Nephron progenitor cell (in vitro differentiated cells): ENCODE data around the gene CCDC124.

Experiments used
- DNase-seq: peaks from one replicate; pipeline ENCODE4 v3.0.0; 2021
- H3K27ac Mint-ChIP-seq: 2 replicates; pipeline ENCODE4 v1.8.0; 2021; ENCODE audit warnings: mild to moderate bottlenecking, moderate library complexity, mixed read lengths
- H3K27me3 Mint-ChIP-seq: 2 replicates; pipeline ENCODE4 v1.8.0; 2021; ENCODE audit warnings: mild to moderate bottlenecking, low read depth, mixed read lengths; ENCODE audit not compliant: poor library complexity
- H3K36me3 Mint-ChIP-seq: 2 replicates; pipeline ENCODE4 v1.8.0; 2021; ENCODE audit warnings: low read depth, mixed read lengths
- H3K4me1 Mint-ChIP-seq: 2 replicates; pipeline ENCODE4 v1.8.0; 2021; ENCODE audit warnings: mixed read lengths
- H3K4me3 Mint-ChIP-seq: 2 replicates; pipeline ENCODE4 v1.8.0; 2021; ENCODE audit warnings: mild to moderate bottlenecking, moderate library complexity, mixed read lengths
- H3K9me3 Mint-ChIP-seq: 2 replicates; pipeline ENCODE4 v1.8.0; 2021; ENCODE audit warnings: mild to moderate bottlenecking, moderate library complexity, mixed read lengths
- TF ChIP-seq, protein P1 (sequence below): fragments of 200-600 bp; sonication (generic); IDR thresholded peaks from 2 replicates; pipeline ENCODE4 v1.5.0; 2021; ENCODE audit warnings: antibody characterized with exemption

Gene CCDC124

DNA sequence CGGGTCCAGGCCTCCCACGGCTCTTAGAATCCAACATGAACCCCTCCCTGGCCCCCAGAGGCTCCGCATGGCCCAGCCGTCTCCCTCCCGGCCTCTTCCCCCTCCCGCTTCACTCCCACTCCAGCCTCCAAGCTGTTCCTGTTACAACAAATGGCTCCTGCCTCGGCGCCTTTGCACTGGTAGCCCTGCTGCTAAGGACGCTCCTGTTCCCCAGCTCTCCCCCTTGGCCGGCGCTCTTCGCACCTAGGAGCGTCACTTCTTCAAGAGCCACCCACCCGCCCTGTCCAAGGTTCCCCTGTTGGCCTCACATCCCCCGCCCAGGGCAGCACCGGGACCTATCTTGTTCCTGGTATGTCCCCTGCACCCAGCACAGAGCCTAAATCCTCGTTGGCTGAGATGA lies 9.4 kb downstream of the CCDC124 start:
- Mint-ChIP-seq H3K4me3 (no peak overlapping the region), H3K27ac (no peak overlapping the region), H3K9me3 (no peaks in the 10 kb centered on the region), H3K4me1 (peaks cover 31% of the 10 kb centered on the region), H3K27me3 (no peaks in the 10 kb centered on the region), H3K36me3 (peaks cover 8% of the 10 kb centered on the region)
- TF ChIP-seq, protein P1, sequence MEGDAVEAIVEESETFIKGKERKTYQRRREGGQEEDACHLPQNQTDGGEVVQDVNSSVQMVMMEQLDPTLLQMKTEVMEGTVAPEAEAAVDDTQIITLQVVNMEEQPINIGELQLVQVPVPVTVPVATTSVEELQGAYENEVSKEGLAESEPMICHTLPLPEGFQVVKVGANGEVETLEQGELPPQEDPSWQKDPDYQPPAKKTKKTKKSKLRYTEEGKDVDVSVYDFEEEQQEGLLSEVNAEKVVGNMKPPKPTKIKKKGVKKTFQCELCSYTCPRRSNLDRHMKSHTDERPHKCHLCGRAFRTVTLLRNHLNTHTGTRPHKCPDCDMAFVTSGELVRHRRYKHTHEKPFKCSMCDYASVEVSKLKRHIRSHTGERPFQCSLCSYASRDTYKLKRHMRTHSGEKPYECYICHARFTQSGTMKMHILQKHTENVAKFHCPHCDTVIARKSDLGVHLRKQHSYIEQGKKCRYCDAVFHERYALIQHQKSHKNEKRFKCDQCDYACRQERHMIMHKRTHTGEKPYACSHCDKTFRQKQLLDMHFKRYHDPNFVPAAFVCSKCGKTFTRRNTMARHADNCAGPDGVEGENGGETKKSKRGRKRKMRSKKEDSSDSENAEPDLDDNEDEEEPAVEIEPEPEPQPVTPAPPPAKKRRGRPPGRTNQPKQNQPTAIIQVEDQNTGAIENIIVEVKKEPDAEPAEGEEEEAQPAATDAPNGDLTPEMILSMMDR, result no peak
- DNase-seq, result no peak

GRCh38 chr19:17942582-17943273 lies 9.9 kb downstream of the CCDC124 start:
- Mint-ChIP-seq H3K27ac (no peak overlapping the region), H3K27me3 (no peaks in the 10 kb centered on the region)

DNA sequence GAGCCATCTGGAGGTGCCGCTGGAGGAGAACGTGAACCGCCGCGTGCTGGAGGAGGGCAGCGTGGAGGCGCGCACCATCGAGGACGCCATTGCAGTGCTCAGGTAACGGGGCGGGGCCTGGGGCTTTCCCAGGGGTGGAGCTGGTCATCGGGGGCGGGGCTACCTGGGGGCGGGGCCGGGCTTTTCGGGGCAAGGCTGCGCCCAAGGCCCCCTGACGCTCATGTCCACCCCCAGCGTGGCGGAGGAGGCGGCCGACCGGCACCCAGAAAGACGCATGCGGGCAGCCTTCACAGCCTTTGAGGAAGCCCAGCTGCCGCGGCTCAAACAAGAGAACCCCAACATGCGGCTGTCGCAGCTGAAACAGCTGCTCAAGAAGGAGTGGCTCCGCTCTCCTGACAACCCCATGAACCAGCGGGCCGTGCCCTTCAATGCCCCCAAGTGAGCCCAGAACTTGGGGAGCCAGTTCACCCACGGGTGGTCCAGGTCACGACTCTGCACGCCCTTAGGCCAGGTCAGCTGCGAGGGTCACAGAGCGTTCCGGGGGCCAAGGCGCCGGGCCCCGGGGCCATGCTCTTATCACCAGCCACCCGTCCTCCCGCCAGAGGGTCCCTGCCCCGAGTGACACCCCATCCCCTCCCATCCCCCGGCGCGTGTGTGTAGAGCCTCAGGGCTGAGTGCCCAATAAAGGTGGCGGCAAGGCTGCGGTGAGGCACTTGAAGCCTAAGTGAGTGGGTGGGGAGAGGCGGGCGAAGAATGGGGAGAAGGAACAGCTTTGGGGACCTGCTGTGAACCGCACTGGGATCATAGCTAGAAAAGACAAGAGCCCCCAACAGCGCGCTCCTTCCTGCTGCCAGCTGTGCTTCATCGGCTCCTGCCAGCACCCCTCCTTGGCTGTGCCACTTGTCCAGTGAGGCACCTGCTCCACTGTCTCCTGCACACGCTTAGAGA lies 10.7 kb downstream of the CCDC124 start:
- Mint-ChIP-seq H3K4me3 (no peak overlapping the region), H3K27ac (no peak overlapping the region), H3K36me3 (peaks cover 5% of the 10 kb centered on the region), H3K4me1 (peaks cover 35% of the 10 kb centered on the region), H3K9me3 (no peaks in the 10 kb centered on the region), H3K27me3 (peaks cover under 1% of the 10 kb centered on the region)
- DNase-seq, result no peak
- TF ChIP-seq, protein P1, result no peak

More at GRCh38 chr19:17942582-17943273, 9.9 kb downstream of the CCDC124 start:
- TF ChIP-seq, protein P1, result no peak
- Mint-ChIP-seq H3K4me3 (no peak overlapping the region), H3K36me3 (peaks cover 5% of the 10 kb centered on the region), H3K9me3 (no peaks in the 10 kb centered on the region), H3K4me1 (peaks cover 35% of the 10 kb centered on the region)
- no peak for DNase-seq

- DNase-seq, result no peak
- Mint-ChIP-seq H3K4me3 (no peak overlapping the region), H3K9me3 (no peaks in the 10 kb centered on the region), H3K27me3 (peaks cover 7% of the 10 kb centered on the region), H3K4me1 (peaks cover 39% of the 10 kb centered on the region), H3K36me3 (peaks cover 5% of the 10 kb centered on the region), H3K27ac (no peak overlapping the region)
- TF ChIP-seq, protein P1, result no peak
Measured at GRCh38 chr19:17944301-17944700, 11.5 kb downstream of the CCDC124 start.

DNA sequence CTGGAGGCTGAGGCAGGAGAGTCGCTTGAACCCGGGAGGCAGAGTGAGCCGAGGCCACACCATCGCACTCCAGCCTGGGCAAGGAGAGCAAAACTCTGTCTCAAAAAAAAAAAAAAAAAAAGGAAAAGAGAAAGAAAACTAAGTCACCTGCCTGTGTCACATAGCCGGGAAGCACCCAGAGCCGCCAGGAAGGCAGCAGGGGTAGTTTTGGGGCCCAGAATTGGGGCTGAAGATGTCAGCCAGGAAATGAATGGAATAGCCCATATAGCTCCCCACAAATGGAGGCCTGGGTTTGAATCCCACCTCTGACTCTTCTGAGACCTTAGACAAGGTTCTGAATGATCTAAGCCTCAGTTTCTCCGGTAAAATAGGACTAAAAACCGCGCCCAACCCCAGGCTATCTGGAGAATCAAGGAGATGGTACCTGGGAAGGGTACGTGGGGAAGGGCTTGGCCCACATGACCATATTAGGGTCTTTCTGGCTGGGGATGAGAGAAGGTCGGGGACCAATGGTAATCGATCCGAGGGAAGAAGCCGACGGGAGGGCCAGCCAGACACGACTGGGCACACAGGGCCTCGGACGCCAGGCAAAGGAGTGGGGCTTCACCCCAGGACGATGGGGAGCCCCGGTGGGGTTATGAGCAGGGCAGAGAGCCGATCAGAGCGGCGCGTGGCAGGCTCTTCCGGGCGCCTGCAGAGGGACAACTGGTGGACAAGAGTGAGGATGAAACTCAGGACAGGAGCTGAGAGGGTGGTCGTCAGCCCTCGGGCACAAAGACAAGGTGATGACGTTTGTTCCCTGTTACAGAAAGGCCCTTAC lies 14.4 kb downstream of the CCDC124 start:
- Mint-ChIP-seq H3K36me3 (no peaks in the 10 kb centered on the region), H3K4me3 (peak overlapping the region; percentile 80), H3K9me3 (no peaks in the 10 kb centered on the region), H3K27ac (peak overlapping the region; percentile 90), H3K27me3 (peaks cover 27% of the 10 kb centered on the region), H3K4me1 (peaks cover 54% of the 10 kb centered on the region)
- TF ChIP-seq, protein P1, result no peak
- DNase-seq, result no peak
